ENCODE results near the gene GABARAP.
"Not testable (repeated sequence)": the region's sequence is repeated elsewhere in the genome, so short reads cannot be mapped to it uniquely, and the experiment has no call there.

Gene GABARAP

GRCh38 chr17:7261379-7262191, 19.3 kb upstream of the GABARAP start:
- in situ Hi-C loops (cut with MboI; ENCODE audit: low sequenced_read_pairs), result no loop called here

DNA sequence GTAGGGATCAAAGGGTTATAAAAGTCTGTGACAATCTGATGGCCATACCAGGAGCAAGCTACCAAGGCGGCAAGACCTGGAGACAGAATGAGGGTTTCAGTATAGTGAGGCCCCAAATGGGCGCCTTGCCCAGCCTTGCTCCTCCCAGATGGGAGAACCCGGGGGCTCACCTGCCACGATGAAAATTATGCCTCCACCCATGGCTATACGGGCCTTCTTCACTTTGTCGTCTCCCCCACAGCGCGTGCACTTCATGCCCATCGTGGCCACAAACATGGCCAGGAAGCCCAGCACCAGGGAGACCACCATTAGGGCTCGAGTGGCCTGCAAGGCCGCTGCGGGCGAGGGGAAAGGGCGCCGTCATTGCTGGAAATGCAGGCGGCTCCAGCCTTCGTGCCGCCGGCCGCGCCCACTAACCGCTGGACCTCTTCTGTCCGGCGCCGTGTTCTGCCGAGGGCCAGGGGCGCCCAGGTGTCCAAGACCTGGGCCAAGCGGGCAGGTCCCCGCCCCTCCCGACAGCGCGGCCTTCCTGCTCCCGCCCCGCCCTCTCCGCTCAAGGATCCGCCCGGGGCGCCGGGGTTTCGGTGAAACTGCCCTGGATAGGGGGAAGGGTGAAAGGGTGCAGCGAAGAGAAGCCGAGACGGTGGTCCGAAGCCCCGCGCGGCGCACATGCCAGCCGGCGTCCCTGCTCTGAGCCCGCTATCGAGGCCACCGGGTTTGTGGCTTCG, 18.6 kb upstream of the GABARAP start:
- in situ Hi-C loops (cut with MboI; ENCODE audit: low sequenced_read_pairs), result no loop called here

DNA sequence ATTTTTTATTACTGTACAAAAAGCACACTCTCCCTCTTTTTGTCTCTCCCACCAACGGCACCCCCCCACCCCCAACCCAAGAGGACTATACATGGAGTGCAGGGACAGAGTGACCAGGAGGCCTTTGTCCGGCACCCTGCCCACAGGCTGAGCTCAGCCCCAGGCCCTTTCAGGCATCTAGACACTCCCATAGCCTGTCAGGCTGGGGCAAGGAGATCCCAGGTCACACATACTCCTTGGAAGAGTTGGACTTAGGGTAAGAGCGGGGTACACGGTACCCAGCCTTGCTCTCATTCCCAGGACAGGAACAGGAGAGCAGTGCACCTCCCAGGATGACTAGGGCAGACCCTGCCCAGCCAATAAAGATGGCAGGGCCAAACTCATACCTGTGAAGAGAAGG, 17.9 kb upstream of the GABARAP start:
- in situ Hi-C loops (cut with MboI; ENCODE audit: low sequenced_read_pairs), result no loop called here

- in situ Hi-C loops (cut with MboI; ENCODE audit: low sequenced_read_pairs), result no loop called here
Measured at GRCh38 chr17:7259555-7259889, 17.3 kb upstream of the GABARAP start.

- in situ Hi-C loops (cut with MboI; ENCODE audit: low sequenced_read_pairs), result no loop called here
Measured at GRCh38 chr17:7258731-7259554, 16.7 kb upstream of the GABARAP start.

GRCh38 chr17:7256766-7257456, 14.7 kb upstream of the GABARAP start:
- in situ Hi-C loops (cut with MboI; ENCODE audit: low sequenced_read_pairs), result no loop called here

DNA sequence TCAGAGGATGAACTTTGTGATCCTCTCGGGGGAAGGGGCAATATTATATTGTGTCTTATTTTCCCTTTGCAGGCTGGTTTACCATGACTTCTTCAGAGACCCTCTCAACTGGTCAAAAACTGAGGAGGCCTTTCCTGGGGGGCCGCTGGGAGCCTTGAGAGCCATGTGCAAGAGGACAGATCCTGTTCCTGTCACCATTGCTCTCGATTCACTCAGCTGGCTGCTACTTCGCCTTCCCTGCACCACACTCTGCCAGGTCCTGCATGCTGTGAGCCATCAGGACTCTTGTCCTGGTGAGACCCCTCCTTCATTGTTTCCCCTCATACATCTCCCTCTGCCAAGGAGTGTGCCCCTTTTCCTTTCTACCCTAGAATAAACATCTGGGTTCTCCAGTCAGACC, 12.3 kb upstream of the GABARAP start:
- in situ Hi-C loops (cut with MboI; ENCODE audit: low sequenced_read_pairs), result no loop called here

DNA sequence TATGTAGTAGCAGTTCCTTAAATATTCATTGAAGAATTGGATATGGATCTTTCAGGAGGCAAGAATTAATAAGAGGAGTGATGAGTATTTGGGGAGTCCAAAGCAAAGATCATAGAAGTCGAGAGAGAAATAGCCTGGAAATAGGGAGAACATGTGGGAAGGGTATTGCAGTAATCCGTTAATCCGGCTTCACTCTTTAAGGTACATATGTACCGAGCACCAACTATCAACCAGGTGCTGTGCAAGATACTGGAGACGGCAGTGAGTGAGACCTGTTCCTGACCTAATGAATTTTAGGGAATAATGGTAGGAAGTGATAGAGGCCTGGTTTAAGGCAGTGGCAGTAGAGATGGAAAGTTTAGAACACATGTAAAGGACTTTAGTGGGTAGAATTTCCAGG, 10.8 kb upstream of the GABARAP start:
- in situ Hi-C loops (cut with MboI; ENCODE audit: low sequenced_read_pairs), result no loop called here

DNA sequence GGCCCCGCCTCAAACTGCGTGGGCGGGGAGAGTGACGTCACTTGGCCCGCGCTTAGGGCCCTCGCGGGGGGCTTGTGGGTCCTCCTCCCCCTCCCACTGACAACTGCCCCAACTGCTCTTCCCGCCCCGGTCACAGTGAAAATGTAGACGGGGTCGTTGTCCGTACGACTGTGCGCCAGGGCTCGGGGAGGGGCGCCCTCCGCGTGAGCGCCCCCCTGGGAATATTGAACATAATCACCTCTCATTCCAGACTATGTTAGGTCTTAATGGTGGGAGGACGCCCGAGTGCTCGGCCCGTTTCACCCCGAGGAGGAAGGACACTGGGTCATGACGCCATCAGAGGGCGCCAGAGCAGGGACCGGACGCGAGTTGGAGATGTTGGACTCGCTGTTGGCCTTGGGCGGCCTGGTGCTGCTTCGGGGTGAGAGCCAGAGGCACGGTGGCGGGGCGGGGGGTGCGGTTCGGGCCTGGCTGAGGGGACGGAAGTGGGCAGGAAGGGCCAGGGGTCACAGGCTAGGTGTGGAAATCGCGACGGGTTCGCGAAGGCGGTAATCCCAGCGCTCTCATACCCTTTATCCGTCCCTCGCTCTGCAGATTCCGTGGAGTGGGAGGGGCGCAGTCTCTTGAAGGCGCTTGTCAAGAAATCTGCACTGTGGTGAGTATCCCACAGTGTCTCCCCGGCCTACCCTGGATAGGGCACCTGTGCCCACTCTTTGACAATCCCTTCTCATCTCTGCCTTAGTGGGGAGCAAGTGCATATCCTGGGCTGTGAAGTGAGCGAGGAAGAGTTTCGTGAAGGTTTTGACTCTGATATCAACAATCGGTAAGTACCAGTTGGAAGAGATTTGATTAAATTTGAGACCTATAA, 10.2 kb upstream of the GABARAP start, which contains the start of gene ELP5:
ELP5 (plus strand) TSS at position 40 of the 868 bp plus-strand sequence; CDS start at position 376, 336 bp downstream.
- in situ Hi-C loops (cut with MboI; ENCODE audit: low sequenced_read_pairs), result no loop called here

- in situ Hi-C loops (cut with MboI; ENCODE audit: low sequenced_read_pairs), result no loop called here
Measured at GRCh38 chr17:7251661-7252175, 9.5 kb upstream of the GABARAP start, which contains the start of gene CTDNEP1. Gene CTDNEP1, minus strand, starts transcription at chr17:7251734. Its CDS starts 438 bp downstream, at chr17:7251296.

GRCh38 chr17:7250695-7251627, 8.7 kb upstream of the GABARAP start:
- in situ Hi-C loops (cut with MboI; ENCODE audit: low sequenced_read_pairs), result no loop called here

DNA sequence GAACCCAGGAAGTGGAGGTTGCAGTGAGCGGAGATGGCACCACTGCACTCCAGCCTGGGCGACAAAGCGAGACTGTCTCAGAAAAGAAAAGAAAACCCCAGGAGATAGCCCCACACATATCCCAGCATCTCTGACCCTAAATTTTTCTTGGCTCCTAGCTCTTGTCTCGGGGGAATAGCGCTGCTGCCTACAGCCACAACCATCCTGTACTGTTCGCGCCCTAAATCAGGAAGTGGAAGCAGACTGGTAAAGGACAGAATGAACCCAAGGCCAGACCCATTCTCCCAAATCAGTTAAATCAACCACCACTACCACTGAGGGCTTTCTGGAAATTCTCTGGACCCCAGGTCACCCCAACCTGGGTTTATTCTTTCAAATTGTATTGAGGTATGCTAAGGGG, 7.6 kb upstream of the GABARAP start:
- in situ Hi-C loops (cut with MboI; ENCODE audit: low sequenced_read_pairs), result no loop called here

GRCh38 chr17:7249214-7249613, 7.0 kb upstream of the GABARAP start:
- in situ Hi-C loops (cut with MboI; ENCODE audit: low sequenced_read_pairs), result no loop called here

GRCh38 chr17:7248796-7249195, 6.5 kb upstream of the GABARAP start:
- in situ Hi-C loops (cut with MboI; ENCODE audit: low sequenced_read_pairs), result no loop called here

GRCh38 chr17:7246779-7247178, 4.5 kb upstream of the GABARAP start:
- in situ Hi-C loops (cut with MboI; ENCODE audit: low sequenced_read_pairs), result no loop called here

- in situ Hi-C loops (cut with MboI; ENCODE audit: low sequenced_read_pairs), result not testable (repeated sequence)
Measured at GRCh38 chr17:7243838-7244237, 1.6 kb upstream of the GABARAP start.

- in situ Hi-C loops (cut with MboI; ENCODE audit: low sequenced_read_pairs), result no loop called here
Measured at GRCh38 chr17:7243453-7243729, 1.1 kb upstream of the GABARAP start.

DNA sequence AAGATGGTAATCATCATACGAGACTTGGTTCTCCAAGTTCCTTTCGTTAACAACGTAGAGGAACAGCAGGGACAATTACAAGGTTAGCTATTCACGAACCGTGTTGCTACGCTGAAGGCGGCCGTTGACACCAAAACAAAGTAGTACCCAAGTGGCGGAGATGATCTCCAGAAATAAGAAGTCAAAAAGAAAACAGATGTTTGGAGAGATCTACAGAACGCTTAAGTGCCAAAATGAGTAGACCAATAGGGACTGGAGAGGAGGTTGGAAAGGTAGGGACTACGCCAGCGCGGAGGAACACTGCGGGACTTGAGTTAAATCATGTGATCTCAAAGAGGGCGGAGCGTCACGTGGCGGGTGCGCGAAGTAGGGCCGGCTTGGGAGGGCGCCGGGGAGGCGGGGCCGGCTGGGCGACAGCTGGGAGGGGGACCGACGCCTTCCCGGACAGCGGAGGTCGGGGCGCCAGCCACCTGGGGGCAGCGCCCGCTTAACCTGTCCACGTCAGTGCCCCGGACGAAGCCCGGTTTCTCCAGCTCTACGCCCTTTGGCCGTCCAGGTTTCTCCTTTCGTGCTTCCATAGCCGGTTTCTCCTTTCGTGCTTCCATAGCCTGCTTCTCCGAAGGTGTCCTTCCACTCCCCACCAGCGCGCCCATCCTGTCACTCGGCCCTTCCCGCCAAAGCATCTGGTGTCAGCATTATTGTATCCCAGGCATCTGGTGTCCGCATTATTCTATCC, 636 bp upstream of the GABARAP start:
- in situ Hi-C loops (cut with MboI; ENCODE audit: low sequenced_read_pairs), result no loop called here
